Measurements from ENCODE around the gene SNRPA. TPM values are rescaled to one million over a fixed set of nuclear protein-coding genes. Genes with fewer than 3 reads are reported as not detected.

SNRPA gene
- total and polyA plus RNA-seq, 2 of the 13 experiments (the other 11 are each of a cell fraction or from before 2014, with no cell fraction given): 59.6 to 162 TPM

GRCh38 chr19:40750058-40750873 lies 737 bp upstream of the SNRPA start, which contains the start of gene ACTMAP (continued):
- TF ChIP-seq STAG1 (CRISPR knock-in tag; IDR thresholded peaks at IDR 0.05): no peak
- TF ChIP-seq MXD4 (CRISPR knock-in tag; IDR thresholded peaks at IDR 0.05): peak; percentile 77; the same call in 1 of the 2 replicates
- TF ChIP-seq SNAI1 (CRISPR knock-in tag; IDR thresholded peaks at IDR 0.05; ENCODE audit: borderline replicate concordance): no peak
- peak; percentile 96 for TF ChIP-seq YY1 (IDR thresholded peaks at IDR 0.05; ENCODE audit: insufficient read depth, insufficient replicate concordance, low read depth, low read length)
- no peak for TF ChIP-seq CREB3 (CRISPR knock-in tag; IDR thresholded peaks at IDR 0.05)
- no peak for TF ChIP-seq SYNCRIP (IDR thresholded peaks at IDR 0.05; ENCODE audit: insufficient read depth, low read depth, low read length)
- TF ChIP-seq HIC2 (CRISPR knock-in tag; IDR thresholded peaks at IDR 0.05; ENCODE audit: low read depth): no peak
- 0 out of 2 replicates have a peak, but pooled peaks have one; percentile 53 for TF ChIP-seq ZNF383 (CRISPR knock-in tag; IDR thresholded peaks at IDR 0.05; ENCODE audit: borderline replicate concordance)
- TF ChIP-seq HES4 (CRISPR knock-in tag; IDR thresholded peaks at IDR 0.05; ENCODE audit: borderline replicate concordance): no peak
- TF ChIP-seq ZFP91 (CRISPR knock-in tag; IDR thresholded peaks at IDR 0.05; ENCODE audit: borderline replicate concordance): no peak
- TF ChIP-seq PLSCR1 (CRISPR knock-in tag; IDR thresholded peaks at IDR 0.05; ENCODE audit: borderline replicate concordance): no peak
- TF ChIP-seq ATF2 (CRISPR knock-in tag; IDR thresholded peaks at IDR 0.05): peak; percentile 30; the same call in 1 of the 2 replicates
- TF ChIP-seq CHCHD3 (CRISPR knock-in tag; IDR thresholded peaks at IDR 0.05): no peak
- TF ChIP-seq MEIS1 (CRISPR knock-in tag; IDR thresholded peaks at IDR 0.05; ENCODE audit: borderline replicate concordance): no peak
- no peak for TF ChIP-seq BRD4 (CRISPR knock-in tag; IDR thresholded peaks at IDR 0.05)
- no peak for TF ChIP-seq ZNF10 (CRISPR knock-in tag; IDR thresholded peaks at IDR 0.05; ENCODE audit: borderline replicate concordance, low read depth)
- TF ChIP-seq ZNF564 (CRISPR knock-in tag; IDR thresholded peaks at IDR 0.05): no peak
- peak; percentile 76; the same call in 1 of the 2 replicates for TF ChIP-seq ZSCAN29 (CRISPR knock-in tag; conservative IDR thresholded peaks at IDR 0.05)
- peak; percentile 90 for TF ChIP-seq MLX (CRISPR knock-in tag; IDR thresholded peaks at IDR 0.05)
- TF ChIP-seq PLRG1 (conservative IDR thresholded peaks at IDR 0.05): no peak
- TF ChIP-seq ZFP82 (CRISPR knock-in tag; IDR thresholded peaks at IDR 0.05; ENCODE audit: borderline replicate concordance): no peak
- no peak; the same call in 1 of the 2 replicates for TF ChIP-seq SIN3A (IDR thresholded peaks at IDR 0.05; ENCODE audit: borderline replicate concordance, low read depth, low read length)

All from HepG2 (cell line).